Mesendoderm (in vitro differentiated cells): ENCODE data around the gene AIF1.

Source experiments
- DNase-seq: peaks from one replicate; pipeline ENCODE4 v3.0.0; 2013
- H2AK5ac ChIP-seq: 2 replicates; pipeline ENCODE4 v1.6.1; 2013; ENCODE audit warnings: low read length, inconsistent platforms
- H2BK120ac ChIP-seq: 2 replicates; pipeline ENCODE4 v1.6.1; 2013; ENCODE audit warnings: low read depth, mild to moderate bottlenecking, low read length, moderate library complexity, mixed read lengths
- H2BK15ac ChIP-seq: replicated peaks from 2 replicates; pipeline ENCODE4 v1.6.1; 2013; ENCODE audit warnings: low read depth, mild to moderate bottlenecking, moderate library complexity
- H2BK5ac ChIP-seq: 2 replicates; pipeline ENCODE4 v1.6.1; 2013; ENCODE audit warnings: low read length, inconsistent platforms
- H3K18ac ChIP-seq: 2 replicates; pipeline ENCODE4 v1.6.1; 2013; ENCODE audit warnings: mild to moderate bottlenecking, low read length, mixed read lengths
- H3K23ac ChIP-seq: one replicate; pipeline ENCODE4 v1.6.1; 2013; ENCODE audit warnings: low read length
- H3K27ac ChIP-seq: 2 replicates; pipeline ENCODE4 v1.5.1; 2013; ENCODE audit warnings: low read depth, mild to moderate bottlenecking, inconsistent platforms, low read length, moderate library complexity
- H3K27me3 ChIP-seq: 2 replicates; pipeline ENCODE4 v1.6.1; 2013; ENCODE audit warnings: low read length, control low read depth, mild to moderate bottlenecking, inconsistent platforms; ENCODE audit not compliant: insufficient read depth, poor library complexity
- H3K36me3 ChIP-seq: 2 replicates; pipeline ENCODE4 v1.6.1; 2013; ENCODE audit warnings: low read length, inconsistent platforms; ENCODE audit not compliant: control insufficient read depth, insufficient read depth
- H3K4ac ChIP-seq: one replicate; pipeline ENCODE4 v1.6.1; 2013; ENCODE audit warnings: low read depth, mild to moderate bottlenecking, low read length, moderate library complexity
- H3K4me1 ChIP-seq: 2 replicates; pipeline ENCODE4 v1.6.1; 2013; ENCODE audit warnings: low read depth, low read length, inconsistent platforms; ENCODE audit not compliant: control insufficient read depth
- H3K4me2 ChIP-seq: 2 replicates; pipeline ENCODE4 v1.6.1; 2013; ENCODE audit warnings: low read length
- H3K4me3 ChIP-seq: 2 replicates; pipeline ENCODE4 v1.5.1; 2013; ENCODE audit warnings: mild to moderate bottlenecking, low read length
- H3K56ac ChIP-seq: one replicate; pipeline ENCODE4 v1.6.1; 2013; ENCODE audit warnings: low read length
- H3K79me1 ChIP-seq: 2 replicates; pipeline ENCODE4 v1.6.1; 2013; ENCODE audit warnings: low read length, inconsistent platforms
- H3K79me2 ChIP-seq: 2 replicates; pipeline ENCODE4 v1.6.1; 2013; ENCODE audit warnings: mild to moderate bottlenecking, low read length; ENCODE audit not compliant: control insufficient read depth, insufficient read depth
- H3K9ac ChIP-seq: 2 replicates; pipeline ENCODE4 v1.6.1; 2013; ENCODE audit warnings: low read length, inconsistent platforms
- H4K5ac ChIP-seq: one replicate; pipeline ENCODE4 v1.6.1; 2013; ENCODE audit warnings: low read length
- H4K8ac ChIP-seq: one replicate; pipeline ENCODE4 v1.6.1; 2013; ENCODE audit warnings: low read depth, mild to moderate bottlenecking, control low read depth, low read length, moderate library complexity
- WGBS: extraction: QIAGEN DNeasy Blood & Tissue Kit; methylation state at CpG from one replicate; pipeline ENCODE4 v1.1.7; 2013; ENCODE audit warnings: low lambda C conversion rate, missing lambda C conversion rate; ENCODE audit not compliant: insufficient coverage; ENCODE audit errors: extremely low coverage; 5-methylcytosine and 5-hydroxymethylcytosine counted together

Gene AIF1

GRCh38 chr6:31630177-31630934 is 15.3 kb downstream of the AIF1 start:
- no peak overlapping the region for H3K4me3 ChIP-seq
- no peak overlapping the region for H3K18ac ChIP-seq
- H3K4me2 ChIP-seq = no peak overlapping the region
- no peak overlapping the region for H3K9ac ChIP-seq
- no peak overlapping the region for H2BK5ac ChIP-seq
- no peak overlapping the region for H2AK5ac ChIP-seq
- H3K56ac ChIP-seq = no peak overlapping the region
- WGBS = no CpG with 5 or more reads among the region's 25 CpGs
- H4K5ac ChIP-seq = no peak overlapping the region
- no peak overlapping the region for H3K23ac ChIP-seq
- peaks cover 58% of the 10 kb centered on the region for H3K36me3 ChIP-seq
- H3K27me3 ChIP-seq = no peaks in the 10 kb centered on the region
- no peaks in the 10 kb centered on the region for H3K4me1 ChIP-seq
- no peak overlapping the region for H3K27ac ChIP-seq
- peaks cover 6% of the 10 kb centered on the region for H3K79me2 ChIP-seq
- H4K8ac ChIP-seq = no peak overlapping the region
- peaks cover 12% of the 10 kb centered on the region for H3K79me1 ChIP-seq
- H2BK15ac ChIP-seq = no peak overlapping the region
- H3K4ac ChIP-seq = no peak overlapping the region
- H2BK120ac ChIP-seq = no peak overlapping the region
- DNase-seq = no peak

DNA sequence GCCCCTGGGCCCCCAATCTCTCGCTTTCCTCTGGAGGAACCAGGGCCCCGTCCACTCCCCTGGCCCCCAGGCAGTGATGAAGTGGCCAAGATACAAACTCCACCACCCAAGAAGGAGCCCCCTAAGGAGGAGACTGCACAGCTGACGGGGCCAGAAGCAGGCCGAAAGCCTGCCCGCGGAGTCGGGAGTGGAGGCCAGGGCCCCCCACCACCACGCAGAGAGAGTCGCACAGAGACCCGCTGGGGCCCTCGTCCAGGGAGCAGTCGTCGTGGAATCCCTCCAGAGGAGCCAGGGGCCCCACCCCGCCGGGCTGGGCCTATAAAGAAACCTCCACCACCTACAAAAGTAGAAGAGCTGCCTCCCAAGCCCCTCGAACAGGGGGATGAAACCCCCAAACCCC is 16.2 kb downstream of the AIF1 start:
- no peaks in the 10 kb centered on the region for H3K27me3 ChIP-seq
- H3K27ac ChIP-seq = no peak overlapping the region
- no peak overlapping the region for H3K56ac ChIP-seq
- no peak for DNase-seq
- H3K9ac ChIP-seq = no peak overlapping the region
- peaks cover 12% of the 10 kb centered on the region for H3K79me1 ChIP-seq
- no CpG with 5 or more reads among the region's 16 CpGs for WGBS
- no peak overlapping the region for H2BK120ac ChIP-seq
- H3K4me1 ChIP-seq = no peaks in the 10 kb centered on the region
- H3K4me2 ChIP-seq = no peak overlapping the region
- no peak overlapping the region for H3K18ac ChIP-seq
- H3K4ac ChIP-seq = no peak overlapping the region
- no peak overlapping the region for H2BK15ac ChIP-seq
- H2BK5ac ChIP-seq = no peak overlapping the region
- no peak overlapping the region for H2AK5ac ChIP-seq
- no peak overlapping the region for H4K8ac ChIP-seq
- peaks cover 59% of the 10 kb centered on the region for H3K36me3 ChIP-seq
- H3K4me3 ChIP-seq = no peak overlapping the region
- H3K79me2 ChIP-seq = peaks cover 6% of the 10 kb centered on the region
- no peak overlapping the region for H3K23ac ChIP-seq
- no peak overlapping the region for H4K5ac ChIP-seq

- H2BK15ac ChIP-seq = no peak overlapping the region
- H3K27ac ChIP-seq = no peak overlapping the region
- no peak overlapping the region for H3K56ac ChIP-seq
- no peaks in the 10 kb centered on the region for H3K27me3 ChIP-seq
- H3K4ac ChIP-seq = no peak overlapping the region
- H3K4me3 ChIP-seq = no peak overlapping the region
- no peak overlapping the region for H4K8ac ChIP-seq
- H3K4me1 ChIP-seq = no peaks in the 10 kb centered on the region
- no peak overlapping the region for H3K9ac ChIP-seq
- H4K5ac ChIP-seq = no peak overlapping the region
- no peak overlapping the region for H2BK5ac ChIP-seq
- H3K79me1 ChIP-seq = peaks cover 9% of the 10 kb centered on the region
- peaks cover 62% of the 10 kb centered on the region for H3K36me3 ChIP-seq
- no peak overlapping the region for H3K18ac ChIP-seq
- no peak overlapping the region for H2BK120ac ChIP-seq
- no peak overlapping the region for H3K4me2 ChIP-seq
- DNase-seq = no peak
- H3K79me2 ChIP-seq = peaks cover 4% of the 10 kb centered on the region
- H2AK5ac ChIP-seq = no peak overlapping the region
- H3K23ac ChIP-seq = no peak overlapping the region
- no CpG with 5 or more reads among the region's 32 CpGs for WGBS
Measured at GRCh38 chr6:31631681-31632278, 16.7 kb downstream of the AIF1 start.

- WGBS = no CpG with 5 or more reads among the region's 26 CpGs
- Histone ChIP-seq H3K27me3 (no peaks in the 10 kb centered on the region), H3K4ac (no peak overlapping the region), H2BK5ac (no peak overlapping the region), H2BK15ac (no peak overlapping the region), H4K8ac (no peak overlapping the region), H3K4me3 (no peak overlapping the region), H3K36me3 (peaks cover 67% of the 10 kb centered on the region), H3K18ac (no peak overlapping the region), H4K5ac (no peak overlapping the region), H3K79me1 (peaks cover 9% of the 10 kb centered on the region), H3K4me2 (no peak overlapping the region), H2BK120ac (no peak overlapping the region), H3K4me1 (no peaks in the 10 kb centered on the region), H3K79me2 (peaks cover 4% of the 10 kb centered on the region), H3K9ac (no peak overlapping the region), H3K56ac (no peak overlapping the region), H3K23ac (no peak overlapping the region), H3K27ac (no peak overlapping the region), H2AK5ac (no peak overlapping the region)
- DNase-seq = no peak
Measured at GRCh38 chr6:31632279-31632946, 17.4 kb downstream of the AIF1 start.

DNA sequence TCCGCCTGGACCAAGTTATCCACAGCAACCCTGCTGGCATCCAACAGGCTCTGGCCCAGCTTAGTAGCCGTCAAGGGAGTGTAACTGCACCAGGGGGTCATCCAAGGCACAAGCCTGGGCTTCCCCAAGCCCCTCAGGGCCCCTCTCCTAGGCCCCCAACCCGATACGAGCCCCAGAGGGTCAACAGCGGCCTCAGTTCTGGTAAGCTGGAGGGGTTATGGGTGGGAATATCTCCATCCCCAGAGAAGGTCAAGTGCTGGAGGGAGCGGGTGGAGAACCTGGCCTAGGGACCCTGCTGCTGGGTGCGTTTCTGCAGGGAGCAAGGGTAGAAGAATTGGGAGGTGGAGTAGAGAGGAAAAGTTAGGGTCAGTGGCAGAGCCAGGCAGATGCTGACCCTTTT is 18.4 kb downstream of the AIF1 start:
- no peak overlapping the region for H2BK15ac ChIP-seq
- no peaks in the 10 kb centered on the region for H3K27me3 ChIP-seq
- H2AK5ac ChIP-seq = no peak overlapping the region
- H4K8ac ChIP-seq = no peak overlapping the region
- no peaks in the 10 kb centered on the region for H3K4me1 ChIP-seq
- H3K23ac ChIP-seq = no peak overlapping the region
- no peak overlapping the region for H3K27ac ChIP-seq
- no peak for DNase-seq
- no peak overlapping the region for H2BK5ac ChIP-seq
- no peak overlapping the region for H3K9ac ChIP-seq
- H3K4me2 ChIP-seq = no peak overlapping the region
- no peak overlapping the region for H3K4ac ChIP-seq
- H3K79me2 ChIP-seq = peaks cover 2% of the 10 kb centered on the region
- H2BK120ac ChIP-seq = no peak overlapping the region
- H3K36me3 ChIP-seq = peaks cover 63% of the 10 kb centered on the region
- H3K4me3 ChIP-seq = no peak overlapping the region
- H4K5ac ChIP-seq = no peak overlapping the region
- no peak overlapping the region for H3K56ac ChIP-seq
- WGBS = no CpG with 5 or more reads among the region's 7 CpGs
- peaks cover 7% of the 10 kb centered on the region for H3K79me1 ChIP-seq
- no peak overlapping the region for H3K18ac ChIP-seq
